Body of pancreas (tissue), 4 donors: ENCODE measurements around the gene NANOS2. TPM values are rescaled to one million over a fixed set of nuclear protein-coding genes. Genes with fewer than 3 reads are reported as not detected.
A peak's percentile ranks its signal among the peaks of the same experiment; 100 is the strongest.

Source experiments
- ATAC-seq: fragments of 150-250 bp; one replicate; pipeline ENCODE4 v1.9.1; 2016
- DNase-seq, 4 donors: peaks; one replicate each; pipeline ENCODE4 v3.0.0-alpha.2; 2019
- H3K27ac ChIP-seq, 4 donors: fragments of 200-600 bp; sonication (generic); 1 replicate in 3 of 4; 2 replicates in 1 of 4; pipeline versions ENCODE4 v1.5.1 to v1.6.1; 2016 to 2019; ENCODE audit warnings: mild to moderate bottlenecking in 1 of 4, mixed read lengths in 1 of 4, moderate library complexity in 1 of 4
- H3K27me3 ChIP-seq, 2 donors: fragments of 200-600 bp; sonication (generic); one replicate each; pipeline ENCODE4 v1.6.0; 2016; ENCODE audit warnings: mild to moderate bottlenecking in 1 of 2
- H3K36me3 ChIP-seq, 2 donors: fragments of 200-600 bp; sonication (generic); replicated peaks in 1 of 2; 2 replicates each; pipeline ENCODE4 v1.5.1; 2016; ENCODE audit warnings: low read depth in 2 of 2; ENCODE audit not compliant: insufficient read depth in 1 of 2
- H3K4me1 ChIP-seq: fragments of 200-600 bp; sonication (generic); one replicate; pipeline ENCODE4 v1.6.0; 2016
- H3K4me3 ChIP-seq, 2 donors: fragments of 200-600 bp; sonication (generic); 1 replicate in 1 of 2; 2 replicates in 1 of 2; pipeline ENCODE4 v1.5.1; 2016 to 2019
- H3K9me3 ChIP-seq, 3 donors: fragments of 200-600 bp; sonication (generic); 1 replicate in 2 of 3; 2 replicates in 1 of 3; pipeline ENCODE4 v1.5.1; 2016
- CTCF ChIP-seq, 7 experiments: fragments of 450-650 bp in 4 of 7; fragments of 200-600 bp in 3 of 7; sonication (generic) in 3 of 7; IDR thresholded peaks; one replicate each; pipeline ENCODE4 v1.5.1; 2016 to 2019; ENCODE audit warnings: antibody characterized with exemption in 7 of 7
- POLR2A ChIP-seq, 3 donors: fragments of 450-650 bp; IDR thresholded peaks; one replicate each; pipeline ENCODE4 v1.6.1; 2016; ENCODE audit warnings: antibody characterized with exemption in 3 of 3, mild to moderate bottlenecking in 2 of 3
- WGBS, 2 donors: methylation state at CpG; one replicate each; pipeline ENCODE4 v1.1.5; 2017; 5-methylcytosine and 5-hydroxymethylcytosine counted together
- intact Hi-C: fragments of 100-400 bp; cut with DNase I; formaldehyde crosslinking; loops from one replicate; pipeline ENCODE4 v1.15.1; 2023
- total RNA-seq, 2 donors: library from RNA; depleted of rRNA; stranded (reverse); fragments of >200 nt; gene quantifications; one replicate each; pipeline ENCODE4 v1.1.0, GENCODE V29; 2016

The NANOS2 gene
- total RNA-seq, 2 donors from 2014 or later = not detected

DNA sequence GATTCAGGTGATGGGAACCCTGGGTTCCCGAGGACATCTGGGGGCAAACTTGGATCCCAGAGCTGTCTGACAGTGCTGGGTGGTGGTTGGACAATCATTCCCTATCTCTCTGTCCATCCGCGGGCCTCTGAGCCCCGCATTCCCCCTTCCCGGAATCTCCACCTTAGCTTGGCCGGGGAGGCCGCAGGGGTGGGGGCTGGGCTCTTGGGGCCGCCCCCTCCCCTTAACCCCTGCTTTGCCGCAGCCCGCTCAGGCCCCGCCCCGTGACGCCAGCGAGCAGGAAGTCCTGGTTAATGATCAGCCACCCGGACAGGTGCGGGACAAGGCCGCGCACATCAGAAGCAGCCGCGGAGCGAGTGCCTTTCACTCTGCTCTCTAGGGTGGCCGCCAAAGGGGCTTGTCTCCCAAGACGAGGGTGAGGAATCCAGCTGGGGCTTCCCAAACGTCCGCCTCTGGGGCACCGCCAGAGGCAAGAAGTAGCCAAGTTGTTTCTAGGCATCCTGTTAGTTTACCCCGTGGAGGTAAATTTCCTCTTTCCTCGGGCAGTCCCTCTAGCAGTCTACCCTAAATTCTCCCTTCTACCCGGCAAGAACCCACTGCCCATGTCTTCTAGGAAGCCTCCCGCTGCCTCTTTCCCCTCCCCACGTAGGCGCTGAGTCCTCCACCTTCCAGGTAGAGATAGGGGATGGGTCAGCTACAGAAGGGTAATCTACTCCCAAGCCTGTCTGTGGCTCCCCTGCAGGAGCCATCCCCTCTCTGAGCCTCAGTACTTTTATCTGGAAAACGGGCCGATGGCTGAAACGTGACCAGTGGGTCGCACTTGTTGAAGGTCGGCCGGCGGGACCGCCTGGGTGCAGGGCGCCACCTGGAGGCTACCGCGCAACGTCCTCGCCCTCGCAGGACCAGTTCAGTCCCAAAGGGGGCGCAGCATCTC lies 31.7 kb downstream of the NANOS2 start:
- ATAC-seq (peak; percentile 62), DNase-seq (peak; percentile 97 to 99 (median 99))
- Histone ChIP-seq H3K9me3 (no peaks in the 10 kb centered on the region), H3K4me3 (peak overlapping the region in 1 of 2 donors; percentile 1), H3K27me3 (no peaks in the 10 kb centered on the region), H3K4me1 (peaks cover 79% of the 10 kb centered on the region), H3K36me3 (no peaks in the 10 kb centered on the region), H3K27ac (peak overlapping the region; percentile 94 to 97 (median 95))
- peak; percentile 45 to 76 (median 71) for TF ChIP-seq POLR2A (IDR thresholded peaks at IDR 0.05)
- peak; percentile 96 to 100 (median 100) for TF ChIP-seq CTCF (IDR thresholded peaks at IDR 0.05)
- intact Hi-C loops = no loop called here
- WGBS, 2 donors = 5 to 7% methylated on average over 16 to 47 of the region's 47 CpGs

- H3K9me3 ChIP-seq = no peaks in the 10 kb centered on the region
- intact Hi-C loops = no loop called here
- H3K36me3 ChIP-seq = no peaks in the 10 kb centered on the region
- DNase-seq = peak; percentile 81 to 90 (median 88)
- TF ChIP-seq POLR2A (IDR thresholded peaks at IDR 0.05) (peak; percentile 38 to 70 (median 60)), CTCF (IDR thresholded peaks at IDR 0.05) (no peak)
- H3K4me3 ChIP-seq = peak overlapping the region in 1 of 2 donors; percentile 1
- peak; percentile 54 for ATAC-seq
- H3K27ac ChIP-seq = peak overlapping the region; percentile 94 to 97 (median 95)
- H3K4me1 ChIP-seq = peaks cover 86% of the 10 kb centered on the region
- WGBS, 2 donors = 10 to 19% methylated on average over 4 of the region's 4 CpGs
- H3K27me3 ChIP-seq = no peaks in the 10 kb centered on the region
These were observed 32.6 kb downstream of the NANOS2 start for GRCh38 chr19:45881909-45882528.

DNA sequence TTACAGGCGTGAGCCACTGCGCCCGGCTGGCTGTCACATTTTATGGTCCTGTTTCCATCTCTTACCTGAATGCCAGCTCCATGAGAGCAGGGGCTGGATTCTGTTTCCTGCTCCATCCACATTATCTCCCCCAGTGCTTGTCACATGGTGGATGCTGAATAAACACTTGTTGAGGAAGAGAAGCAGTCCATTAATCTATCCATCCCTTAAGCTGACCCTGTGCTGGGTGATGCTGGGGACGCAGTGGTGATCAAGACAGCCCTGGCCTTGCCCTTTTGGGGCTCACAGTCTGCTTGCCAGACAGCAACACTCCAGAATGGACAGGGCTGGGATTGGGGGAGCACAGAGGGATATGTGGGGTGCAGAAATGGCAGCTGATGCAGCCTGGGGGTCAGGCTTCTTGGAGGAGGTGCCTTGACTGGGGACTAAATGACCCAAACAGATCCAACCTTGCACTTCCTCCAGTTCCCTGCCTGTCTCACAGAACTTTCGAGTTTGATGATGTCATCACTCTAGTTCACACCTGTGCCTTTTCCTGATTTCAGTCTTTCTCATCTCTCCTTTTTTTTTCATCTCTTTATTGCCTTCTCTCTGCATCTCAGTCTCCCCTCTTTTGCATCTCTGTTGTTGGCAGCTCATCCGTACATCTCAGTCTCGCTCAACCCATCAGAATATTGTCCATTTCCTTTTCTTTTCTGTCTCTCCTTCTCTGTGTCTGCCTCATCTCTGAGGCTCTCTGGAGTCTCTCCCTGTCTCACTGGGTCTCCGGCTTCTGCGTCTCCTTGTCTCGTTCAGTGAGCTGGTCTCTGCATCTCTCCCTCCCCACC lies 33.3 kb downstream of the NANOS2 start:
- no peaks in the 10 kb centered on the region for H3K36me3 ChIP-seq
- H3K4me1 ChIP-seq = peaks cover 89% of the 10 kb centered on the region
- TF ChIP-seq CTCF (IDR thresholded peaks at IDR 0.05) (no peak), POLR2A (IDR thresholded peaks at IDR 0.05) (no peak)
- no peak overlapping the region for H3K4me3 ChIP-seq
- WGBS, 2 donors = 29 to 36% methylated on average over 10 of the region's 10 CpGs
- peak; percentile 42 to 77 (median 54) for DNase-seq
- ATAC-seq = peak; percentile 16
- no peaks in the 10 kb centered on the region for H3K9me3 ChIP-seq
- H3K27ac ChIP-seq = peak overlapping the region; percentile 94 to 97 (median 95)
- no peaks in the 10 kb centered on the region for H3K27me3 ChIP-seq
- intact Hi-C loops = no loop called here

DNA sequence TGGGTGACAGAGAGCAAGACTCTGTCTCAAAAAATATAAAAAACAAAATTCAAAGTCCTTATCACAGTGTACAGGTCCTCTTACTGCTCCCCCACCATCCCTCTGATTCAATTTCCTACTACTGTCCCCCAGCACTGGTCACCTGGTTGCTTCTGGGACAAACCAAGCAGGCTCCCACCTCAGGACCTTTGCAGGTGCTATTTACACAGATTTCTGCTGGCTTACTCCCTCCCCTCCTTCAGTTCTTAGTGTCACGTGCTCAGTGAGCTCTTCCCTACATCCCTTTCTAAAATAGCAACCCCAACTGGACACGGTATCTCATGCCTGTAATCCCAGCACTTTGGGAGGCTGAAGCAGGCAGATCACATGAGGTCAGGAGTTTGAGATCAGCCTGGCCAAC lies 34.6 kb downstream of the NANOS2 start:
- Histone ChIP-seq H3K27me3 (no peaks in the 10 kb centered on the region), H3K9me3 (no peaks in the 10 kb centered on the region), H3K27ac (peak overlapping the region; percentile 79 to 96 (median 90)), H3K4me3 (no peak overlapping the region), H3K4me1 (peaks cover 96% of the 10 kb centered on the region), H3K36me3 (no peaks in the 10 kb centered on the region)
- ATAC-seq (no peak), DNase-seq (no peak)
- intact Hi-C loops = no loop called here
- 39 to 55% methylated on average over 2 of the region's 2 CpGs for WGBS, 2 donors
- no peak for TF ChIP-seq CTCF (IDR thresholded peaks at IDR 0.05)
- no peak for TF ChIP-seq POLR2A (IDR thresholded peaks at IDR 0.05)
